ENCODE measurements around the gene TECPR2. TPM values are rescaled to one million over a fixed set of nuclear protein-coding genes. Genes with fewer than 3 reads are reported as not detected.
"Not testable (repeated sequence)": the region's sequence is repeated elsewhere in the genome, so short reads cannot be mapped to it uniquely, and the experiment has no call there.

Gene TECPR2
- total RNA-seq, 1 donor from 2014 or later, result 26.9 TPM

DNA sequence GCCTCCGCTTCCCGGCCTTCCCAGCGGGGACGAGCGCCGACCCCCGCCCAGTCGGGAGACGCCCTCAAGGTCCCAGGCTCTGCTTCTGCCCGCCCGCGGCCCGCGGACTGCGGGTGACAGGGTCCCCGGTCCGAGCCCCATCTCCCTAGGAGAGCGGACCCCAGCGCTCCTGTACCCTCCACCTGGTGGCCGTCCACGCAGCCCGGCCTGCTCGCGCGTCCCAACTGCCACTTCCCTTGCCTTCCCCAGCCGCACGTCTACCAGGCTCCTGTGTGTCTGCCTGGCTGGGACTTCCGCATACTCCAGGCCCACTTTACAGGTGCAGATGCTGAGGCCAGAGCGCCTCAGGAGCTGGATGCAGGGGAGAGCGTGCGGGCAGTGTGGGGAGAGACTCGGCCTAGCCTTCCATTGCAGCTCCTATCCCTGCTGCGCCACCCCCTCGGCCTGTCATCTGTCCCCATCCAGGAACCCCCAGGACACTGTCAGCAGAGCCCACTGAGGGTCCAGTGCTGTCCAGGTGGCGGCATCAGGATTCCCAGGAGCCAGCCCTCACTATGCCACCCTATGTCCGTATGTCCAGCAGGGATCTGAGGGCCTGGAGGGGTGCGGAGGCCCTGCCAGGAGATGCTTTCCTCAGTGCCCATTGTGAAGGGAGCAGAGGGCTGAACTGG, 154.8 kb downstream of the TECPR2 start:
- no peak overlapping the region for H3K27ac Mint-ChIP-seq (ENCODE audit: unreplicated experiment)
- TF ChIP-seq, protein P1, sequence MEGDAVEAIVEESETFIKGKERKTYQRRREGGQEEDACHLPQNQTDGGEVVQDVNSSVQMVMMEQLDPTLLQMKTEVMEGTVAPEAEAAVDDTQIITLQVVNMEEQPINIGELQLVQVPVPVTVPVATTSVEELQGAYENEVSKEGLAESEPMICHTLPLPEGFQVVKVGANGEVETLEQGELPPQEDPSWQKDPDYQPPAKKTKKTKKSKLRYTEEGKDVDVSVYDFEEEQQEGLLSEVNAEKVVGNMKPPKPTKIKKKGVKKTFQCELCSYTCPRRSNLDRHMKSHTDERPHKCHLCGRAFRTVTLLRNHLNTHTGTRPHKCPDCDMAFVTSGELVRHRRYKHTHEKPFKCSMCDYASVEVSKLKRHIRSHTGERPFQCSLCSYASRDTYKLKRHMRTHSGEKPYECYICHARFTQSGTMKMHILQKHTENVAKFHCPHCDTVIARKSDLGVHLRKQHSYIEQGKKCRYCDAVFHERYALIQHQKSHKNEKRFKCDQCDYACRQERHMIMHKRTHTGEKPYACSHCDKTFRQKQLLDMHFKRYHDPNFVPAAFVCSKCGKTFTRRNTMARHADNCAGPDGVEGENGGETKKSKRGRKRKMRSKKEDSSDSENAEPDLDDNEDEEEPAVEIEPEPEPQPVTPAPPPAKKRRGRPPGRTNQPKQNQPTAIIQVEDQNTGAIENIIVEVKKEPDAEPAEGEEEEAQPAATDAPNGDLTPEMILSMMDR (IDR thresholded peaks at IDR 0.05), result no peak
- no peaks in the 10 kb centered on the region for H3K27me3 Mint-ChIP-seq (ENCODE audit: unreplicated experiment)

DNA sequence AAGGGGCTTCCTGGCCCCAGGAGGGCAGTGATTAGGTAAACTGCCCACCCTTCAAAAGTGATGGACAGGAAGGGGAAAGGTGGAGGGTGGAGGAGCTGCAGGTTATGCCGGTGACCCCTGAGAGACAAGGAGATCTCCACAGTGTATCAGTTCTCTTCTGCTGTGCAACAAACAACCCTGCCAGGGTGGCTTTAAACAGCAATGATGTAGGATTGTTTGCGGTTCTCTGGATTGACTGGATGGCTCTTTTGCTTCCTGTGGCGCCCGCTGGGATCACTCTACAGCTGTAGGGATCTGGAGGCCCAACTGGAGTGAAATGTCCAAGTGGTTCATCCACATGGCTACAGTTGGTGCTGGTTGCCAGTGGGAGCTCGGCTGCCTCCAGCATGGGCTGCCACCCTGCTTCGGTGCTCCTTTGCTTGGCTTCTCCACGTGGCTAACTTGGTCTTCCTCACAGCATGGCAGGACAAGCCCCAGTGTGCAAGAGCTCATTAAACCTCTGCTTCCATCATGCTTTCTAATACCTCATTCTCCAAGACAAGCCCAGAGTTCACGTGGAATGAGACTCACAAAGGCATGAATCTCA, 155.4 kb downstream of the TECPR2 start:
- TF ChIP-seq, protein P1 (IDR thresholded peaks at IDR 0.05), result no peak
- no peaks in the 10 kb centered on the region for H3K9me3 Mint-ChIP-seq (ENCODE audit: unreplicated experiment)
- H3K4me3 Mint-ChIP-seq (ENCODE audit: unreplicated experiment), result peak overlapping the region; percentile 73
- DNase-seq (ENCODE audit: extremely low spot score, unreplicated experiment), result no peak
- H3K36me3 Mint-ChIP-seq (ENCODE audit: unreplicated experiment), result no peaks in the 10 kb centered on the region
- no peaks in the 10 kb centered on the region for H3K27me3 Mint-ChIP-seq (ENCODE audit: unreplicated experiment)
- peaks cover 7% of the 10 kb centered on the region for H3K4me1 Mint-ChIP-seq (ENCODE audit: unreplicated experiment)
- H3K27ac Mint-ChIP-seq (ENCODE audit: unreplicated experiment), result no peak overlapping the region

More for the DNA sequence above, 154.8 kb downstream of the TECPR2 start:
- H3K36me3 Mint-ChIP-seq (ENCODE audit: unreplicated experiment), result no peaks in the 10 kb centered on the region
- no peak for DNase-seq (ENCODE audit: extremely low spot score, unreplicated experiment)
- peak overlapping the region; percentile 73 for H3K4me3 Mint-ChIP-seq (ENCODE audit: unreplicated experiment)
- H3K4me1 Mint-ChIP-seq (ENCODE audit: unreplicated experiment), result peaks cover 3% of the 10 kb centered on the region
- no peaks in the 10 kb centered on the region for H3K9me3 Mint-ChIP-seq (ENCODE audit: unreplicated experiment)

DNA sequence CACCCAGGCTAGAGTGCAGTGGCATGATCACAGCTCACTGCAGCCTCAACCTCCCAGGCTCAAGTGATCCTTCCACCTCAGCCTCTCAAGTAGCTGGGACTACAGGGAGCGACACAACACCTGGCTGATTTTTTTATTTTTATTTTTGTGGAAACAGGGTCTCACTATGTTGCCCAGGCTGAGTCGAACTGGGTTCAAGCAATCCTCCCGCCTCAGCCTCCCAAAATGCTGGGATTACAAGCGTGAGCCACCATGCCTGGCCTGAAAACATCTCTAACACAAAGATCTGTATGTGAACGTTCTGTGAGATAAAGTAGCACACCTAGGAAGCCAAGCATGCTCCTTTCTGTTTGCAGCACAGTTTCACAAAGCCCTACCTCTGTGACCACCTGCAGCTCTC, 157.0 kb downstream of the TECPR2 start:
- DNase-seq (ENCODE audit: extremely low spot score, unreplicated experiment); H3K4me3 Mint-ChIP-seq (ENCODE audit: unreplicated experiment); H3K36me3 Mint-ChIP-seq (ENCODE audit: unreplicated experiment); H3K27ac Mint-ChIP-seq (ENCODE audit: unreplicated experiment); H3K9me3 Mint-ChIP-seq (ENCODE audit: unreplicated experiment); H3K27me3 Mint-ChIP-seq (ENCODE audit: unreplicated experiment): not testable (repeated sequence)
- H3K4me1 Mint-ChIP-seq (ENCODE audit: unreplicated experiment), result peaks cover 10% of the 10 kb centered on the region

DNA sequence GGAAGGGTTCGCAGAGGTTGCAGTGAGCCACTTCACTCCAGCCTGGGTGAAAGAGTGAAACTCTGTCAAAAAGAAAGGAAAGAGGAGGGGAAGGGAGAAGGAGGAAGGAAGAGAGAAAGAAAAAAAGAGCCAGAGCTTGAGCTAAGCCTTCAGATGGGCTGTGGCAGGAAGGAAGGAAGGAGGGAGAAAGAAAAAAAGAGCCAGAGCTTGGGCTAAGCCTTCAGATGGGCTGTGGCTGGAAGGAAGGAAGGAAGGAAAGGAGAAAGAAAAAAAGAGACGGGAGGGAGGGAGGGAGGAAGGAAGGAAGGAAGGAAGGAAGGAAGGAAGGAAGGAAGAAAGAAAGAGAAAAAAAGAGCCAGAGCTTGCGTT, 160.4 kb downstream of the TECPR2 start:
- TF ChIP-seq, protein P1 (IDR thresholded peaks at IDR 0.05), result no peak
- Mint-ChIP-seq H3K9me3 (ENCODE audit: unreplicated experiment) (no peaks in the 10 kb centered on the region), H3K4me1 (ENCODE audit: unreplicated experiment) (peaks cover 18% of the 10 kb centered on the region), H3K27me3 (ENCODE audit: unreplicated experiment) (no peaks in the 10 kb centered on the region), H3K27ac (ENCODE audit: unreplicated experiment) (peak overlapping the region; percentile 32), H3K36me3 (ENCODE audit: unreplicated experiment) (no peaks in the 10 kb centered on the region), H3K4me3 (ENCODE audit: unreplicated experiment) (no peak overlapping the region)
- DNase-seq (ENCODE audit: extremely low spot score, unreplicated experiment), result no peak

DNA sequence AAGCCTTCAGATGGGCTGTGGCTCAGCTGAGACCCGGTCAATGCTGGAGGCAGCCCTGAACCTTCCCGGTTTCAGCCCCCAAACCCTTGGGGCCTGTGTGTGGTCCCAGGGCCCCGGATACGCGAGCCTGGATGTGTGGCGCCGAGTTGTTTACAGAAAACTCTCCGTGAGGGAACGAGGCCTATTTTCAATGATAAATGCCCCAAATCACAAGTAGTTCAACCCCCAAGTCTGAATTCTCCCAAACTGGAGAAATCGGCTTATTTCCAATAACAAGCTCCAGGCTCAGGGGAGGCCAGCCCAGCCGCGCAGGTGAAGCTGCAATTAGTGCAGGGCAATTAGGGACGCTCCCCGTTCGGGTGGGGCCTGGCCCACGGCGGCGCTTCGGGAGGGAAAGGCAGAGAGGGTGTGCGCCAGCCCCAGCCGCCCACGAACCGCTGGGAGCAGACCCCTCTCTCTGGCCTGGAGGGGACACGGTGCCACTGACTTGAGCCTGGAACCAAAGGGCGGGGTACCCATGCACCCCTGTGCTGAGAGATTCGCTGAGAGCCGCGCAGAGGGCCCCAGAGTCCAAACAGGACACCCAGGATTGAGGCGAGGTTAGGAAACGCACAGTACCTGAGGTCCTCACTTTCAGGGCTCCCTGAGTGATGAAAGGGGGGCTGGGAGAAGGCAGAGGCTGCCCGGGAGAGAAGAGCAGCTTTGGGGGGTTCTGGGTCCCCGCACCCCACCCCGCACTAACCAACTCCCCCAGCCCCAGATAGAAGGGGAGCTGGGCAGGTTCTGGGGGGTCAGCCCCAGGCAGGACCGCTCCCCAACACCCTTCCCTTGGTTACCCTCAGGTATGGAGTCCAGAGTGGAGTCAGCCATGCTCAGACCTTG, 161.1 kb downstream of the TECPR2 start:
- no peak for DNase-seq (ENCODE audit: extremely low spot score, unreplicated experiment)
- no peaks in the 10 kb centered on the region for H3K27me3 Mint-ChIP-seq (ENCODE audit: unreplicated experiment)
- H3K36me3 Mint-ChIP-seq (ENCODE audit: unreplicated experiment), result no peaks in the 10 kb centered on the region
- TF ChIP-seq, protein P1 (IDR thresholded peaks at IDR 0.05), result no peak
- no peak overlapping the region for H3K27ac Mint-ChIP-seq (ENCODE audit: unreplicated experiment)
- no peaks in the 10 kb centered on the region for H3K9me3 Mint-ChIP-seq (ENCODE audit: unreplicated experiment)
- H3K4me1 Mint-ChIP-seq (ENCODE audit: unreplicated experiment), result peaks cover 18% of the 10 kb centered on the region
- H3K4me3 Mint-ChIP-seq (ENCODE audit: unreplicated experiment), result no peak overlapping the region

Data from osteocyte (in vitro differentiated cells).